Measurements from ENCODE around the gene PPARG.

- TF ChIP-seq FOXA1 (IDR thresholded peaks at IDR 0.05) (no peak), SP1 (IDR thresholded peaks at IDR 0.05) (no peak), PKNOX1 (IDR thresholded peaks at IDR 0.05) (no peak), LEF1 (IDR thresholded peaks at IDR 0.05; ENCODE audit: borderline replicate concordance) (no peak), SUZ12 (IDR thresholded peaks at IDR 0.05) (no peak), TARDBP (IDR thresholded peaks at IDR 0.05) (no peak), ELF4 (IDR thresholded peaks at IDR 0.05) (no peak)
Observed at GRCh38 chr3:12451960-12452359, 163.1 kb downstream of the PPARG start.

All from HEK293T (cell line).